PC-9 (cell line): ENCODE data around the gene PATJ. TPM values are rescaled to one million over a fixed set of nuclear protein-coding genes. Genes with fewer than 3 reads are reported as not detected.

ENCODE experiments used
- BruUV-seq: library from RNA; stranded (reverse); fragments of 400-500 nt; replicated peaks from 2 replicates; lab custom pipeline; 2021; lab: Mats Ljungman, UMichigan
- CTCF ChIA-PET: fragments of 300-600 bp; sonication (Branson Sonifier 250); formaldehyde crosslinking; loops from one replicate; lab custom pipeline; 2022; ENCODE audit warnings: antibody characterized with exemption; lab: Charles Lee
- POLR2A ChIA-PET: fragments of 300-600 bp; sonication (Branson Sonifier 250); formaldehyde crosslinking; loops from one replicate; lab custom pipeline; 2022; ENCODE audit warnings: antibody characterized with exemption; ENCODE audit not compliant: unreplicated experiment; lab: Charles Lee
- DNase-seq, 2 experiments: peaks; one replicate each; pipeline versions ENCODE4 v3.0.0 to v3.0.0-alpha.2; 2015 to 2022; ENCODE audit warnings: mixed read lengths in 1 of 2
- H2AFZ ChIP-seq: fragments of 200-600 bp; sonication (generic); 2 replicates; pipeline ENCODE4 v1.8.1; 2017; ENCODE audit warnings: antibody characterized with exemption
- H3F3A ChIP-seq: fragments of 200-600 bp; sonication (generic); 2 replicates; pipeline ENCODE4 v1.8.1; 2017; ENCODE audit warnings: antibody characterized with exemption, mild to moderate bottlenecking, low read depth; ENCODE audit not compliant: insufficient read depth
- H3K27ac ChIP-seq: fragments of 200-600 bp; sonication (generic); 2 replicates; pipeline ENCODE4 v1.6.1; 2016; ENCODE audit warnings: mixed run types
- H3K27me3 ChIP-seq: fragments of 200-600 bp; sonication (generic); 2 replicates; pipeline ENCODE4 v1.6.1; 2016; ENCODE audit warnings: low read depth, mixed run types; ENCODE audit not compliant: insufficient read depth
- H3K36me3 ChIP-seq: fragments of 200-600 bp; sonication (generic); 2 replicates; pipeline ENCODE4 v1.6.1; 2016; ENCODE audit warnings: low read depth, mixed run types
- H3K4me1 ChIP-seq: fragments of 200-600 bp; sonication (generic); replicated peaks from 2 replicates; pipeline ENCODE4 v1.6.1; 2016; ENCODE audit warnings: mixed run types; ENCODE audit not compliant: insufficient read depth
- H3K4me2 ChIP-seq: fragments of 200-600 bp; sonication (generic); 2 replicates; pipeline ENCODE4 v1.6.1; 2017; ENCODE audit warnings: mixed run types
- H3K4me3 ChIP-seq: fragments of 200-600 bp; sonication (generic); 2 replicates; pipeline ENCODE4 v1.6.1; 2016; ENCODE audit warnings: mixed run types
- H3K79me2 ChIP-seq: fragments of 200-600 bp; sonication (generic); 2 replicates; pipeline ENCODE4 v1.6.1; 2017; ENCODE audit warnings: low read depth, mixed run types
- H3K9me2 ChIP-seq: fragments of 200-600 bp; sonication (generic); 2 replicates; pipeline ENCODE4 v1.8.1; 2017; ENCODE audit warnings: mild to moderate bottlenecking; ENCODE audit not compliant: insufficient read depth
- H3K9me3 ChIP-seq: fragments of 200-600 bp; sonication (generic); 2 replicates; pipeline ENCODE4 v1.8.1; 2016; ENCODE audit warnings: low read depth; ENCODE audit not compliant: insufficient read depth
- H4K20me1 ChIP-seq: fragments of 200-600 bp; sonication (generic); 2 replicates; pipeline ENCODE4 v1.8.1; 2017; ENCODE audit not compliant: insufficient read depth
- CTCF ChIP-seq: fragments of 200-600 bp; sonication (generic); conservative IDR thresholded peaks from 2 replicates; pipeline ENCODE4 v1.6.1; 2017; ENCODE audit warnings: mixed run types, antibody characterized with exemption, mild to moderate bottlenecking, moderate library complexity
- EZH2 ChIP-seq: fragments of 200-600 bp; sonication (generic); IDR thresholded peaks from 2 replicates; pipeline ENCODE4 v1.8.0; 2017; ENCODE audit warnings: antibody characterized with exemption, low read depth
- intact Hi-C: fragments of 100-400 bp; cut with micrococcal nuclease; formaldehyde crosslinking; loops from one replicate; pipeline ENCODE4 v1.10.0; 2022; ENCODE audit not compliant: unreplicated experiment
- total RNA-seq: library from RNA; stranded (reverse); gene quantifications from 2 replicates; pipeline ENCODE4 v1.2.3, GENCODE V29; 2021

The PATJ gene
- total RNA-seq, 1 experiment from 2014 or later = 91.0 TPM

- H3K27me3 ChIP-seq = no peaks in the 10 kb centered on the region
- peaks cover 11% of the 10 kb centered on the region; the same call in 1 of the 2 replicates for H3K36me3 ChIP-seq
- H3K79me2 ChIP-seq = no peaks in the 10 kb centered on the region
- BruUV-seq = no TSS peak
- no peak overlapping the region for H3K27ac ChIP-seq
- POLR2A ChIA-PET = no interaction called here
- no peak for DNase-seq
- no peaks in the 10 kb centered on the region for H4K20me1 ChIP-seq
- no peak overlapping the region for H3K4me3 ChIP-seq
- H3K9me2 ChIP-seq = no peaks in the 10 kb centered on the region
- H3K4me1 ChIP-seq = no peaks in the 10 kb centered on the region
- TF ChIP-seq EZH2 (no peak), CTCF (no peak)
- H3K9me3 ChIP-seq = no peaks in the 10 kb centered on the region
- no peak overlapping the region for H2AFZ ChIP-seq
- CTCF ChIA-PET = no interaction called here
- no peaks in the 10 kb centered on the region for H3F3A ChIP-seq
- intact Hi-C loops = no loop called here
- H3K4me2 ChIP-seq = no peak overlapping the region
Observed at GRCh38 chr1:62045574-62045973, 303.3 kb downstream of the PATJ start.

- BruUV-seq = no TSS peak
- Histone ChIP-seq H3F3A (no peaks in the 10 kb centered on the region), H3K27me3 (no peaks in the 10 kb centered on the region), H3K79me2 (no peaks in the 10 kb centered on the region), H2AFZ (no peak overlapping the region), H3K4me3 (no peak overlapping the region), H4K20me1 (no peaks in the 10 kb centered on the region), H3K4me2 (no peak overlapping the region), H3K4me1 (no peaks in the 10 kb centered on the region), H3K36me3 (peaks cover 17% of the 10 kb centered on the region; the same call in 1 of the 2 replicates), H3K27ac (no peak overlapping the region), H3K9me3 (no peaks in the 10 kb centered on the region), H3K9me2 (no peaks in the 10 kb centered on the region)
- intact Hi-C loops = no loop called here
- no peak for DNase-seq
- no peak for TF ChIP-seq EZH2
- ChIA-PET CTCF (interaction anchor here (0.6 kb wide), 1 partner anchor 501 kb away, joined by 4 read pairs; no protein-coding TSS in a partner anchor), POLR2A (no interaction called here)
Observed at GRCh38 chr1:62046927-62047326, 304.6 kb downstream of the PATJ start.

- Histone ChIP-seq H3K27me3 (no peaks in the 10 kb centered on the region), H4K20me1 (no peaks in the 10 kb centered on the region), H3K36me3 (peaks cover 17% of the 10 kb centered on the region), H3K4me3 (no peak overlapping the region), H3K9me2 (no peaks in the 10 kb centered on the region), H3K9me3 (no peaks in the 10 kb centered on the region), H3K27ac (no peak overlapping the region), H3K4me1 (no peaks in the 10 kb centered on the region), H3K79me2 (no peaks in the 10 kb centered on the region), H2AFZ (no peak overlapping the region), H3F3A (no peaks in the 10 kb centered on the region), H3K4me2 (no peak overlapping the region)
- no TSS peak for BruUV-seq
- no peak for DNase-seq
- TF ChIP-seq CTCF = no peak
- no peak for TF ChIP-seq EZH2
- ChIA-PET POLR2A (no interaction called here), CTCF (no interaction called here)
- intact Hi-C loops = no loop called here
Observed at GRCh38 chr1:62050165-62050564, 307.9 kb downstream of the PATJ start.

- Histone ChIP-seq H3K4me1 (no peaks in the 10 kb centered on the region), H3K27me3 (no peaks in the 10 kb centered on the region), H3K9me3 (no peaks in the 10 kb centered on the region), H3K9me2 (no peaks in the 10 kb centered on the region), H3K27ac (no peak overlapping the region), H3K36me3 (peaks cover 19% of the 10 kb centered on the region), H4K20me1 (no peaks in the 10 kb centered on the region; the same call in 1 of the 2 replicates), H3K79me2 (no peaks in the 10 kb centered on the region), H3F3A (no peaks in the 10 kb centered on the region), H3K4me3 (no peak overlapping the region), H2AFZ (no peak overlapping the region), H3K4me2 (no peak overlapping the region)
- CTCF ChIA-PET = no interaction called here
- POLR2A ChIA-PET = no interaction called here
- intact Hi-C loops = no loop called here
- no TSS peak for BruUV-seq
- TF ChIP-seq EZH2 (no peak), CTCF (no peak)
- no peak for DNase-seq
Observed at GRCh38 chr1:62052946-62053345, 310.7 kb downstream of the PATJ start.
